AG09319 (cell line): ENCODE results near the gene MMP10.
"Not testable (repeated sequence)": the region's sequence is repeated elsewhere in the genome, so short reads cannot be mapped to it uniquely, and the experiment has no call there.

Experiments used
- DNase-seq: peaks from one replicate; pipeline ENCODE4 v3.0.0-alpha.2; 2010; ENCODE audit warnings: low read depth; ENCODE audit errors: extremely low read depth
- TF ChIP-seq, protein P1 (sequence below): IDR thresholded peaks from 2 replicates; pipeline ENCODE4 v1.5.1; 2011; ENCODE audit warnings: low read depth, mild to moderate bottlenecking, inconsistent platforms, low read length, moderate library complexity

Gene MMP10

DNA sequence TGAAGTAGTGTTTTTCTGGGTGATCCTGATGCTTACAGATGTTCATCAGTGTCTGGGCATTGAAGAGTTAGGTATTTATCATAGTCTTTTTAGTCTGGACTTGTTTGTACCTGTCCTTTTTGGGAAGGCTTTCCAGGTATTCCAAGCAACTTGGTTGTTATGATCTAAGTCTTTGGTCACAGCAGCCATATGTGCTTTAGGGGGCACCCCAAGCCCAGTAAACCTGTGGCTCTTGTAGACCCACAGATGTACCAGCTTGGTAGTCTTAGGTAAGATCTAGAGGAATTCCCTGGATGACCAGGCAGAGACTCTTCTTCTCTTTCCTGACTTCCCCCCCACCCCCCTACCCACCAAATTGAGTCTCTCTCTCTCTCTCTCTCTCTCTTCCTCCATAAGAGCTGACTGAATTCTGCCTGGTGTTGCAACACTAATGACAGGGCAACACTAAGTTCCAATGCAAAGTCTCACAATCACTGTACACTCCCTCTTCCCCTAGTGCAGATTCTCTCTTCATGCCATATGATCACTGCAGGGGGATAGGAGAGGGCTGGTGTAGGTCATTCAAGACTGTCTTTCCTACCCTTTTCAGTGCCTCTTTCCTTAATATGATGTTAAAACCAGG, 31.2 kb downstream of the MMP10 start:
- DNase-seq, result no peak
- TF ChIP-seq, protein P1, sequence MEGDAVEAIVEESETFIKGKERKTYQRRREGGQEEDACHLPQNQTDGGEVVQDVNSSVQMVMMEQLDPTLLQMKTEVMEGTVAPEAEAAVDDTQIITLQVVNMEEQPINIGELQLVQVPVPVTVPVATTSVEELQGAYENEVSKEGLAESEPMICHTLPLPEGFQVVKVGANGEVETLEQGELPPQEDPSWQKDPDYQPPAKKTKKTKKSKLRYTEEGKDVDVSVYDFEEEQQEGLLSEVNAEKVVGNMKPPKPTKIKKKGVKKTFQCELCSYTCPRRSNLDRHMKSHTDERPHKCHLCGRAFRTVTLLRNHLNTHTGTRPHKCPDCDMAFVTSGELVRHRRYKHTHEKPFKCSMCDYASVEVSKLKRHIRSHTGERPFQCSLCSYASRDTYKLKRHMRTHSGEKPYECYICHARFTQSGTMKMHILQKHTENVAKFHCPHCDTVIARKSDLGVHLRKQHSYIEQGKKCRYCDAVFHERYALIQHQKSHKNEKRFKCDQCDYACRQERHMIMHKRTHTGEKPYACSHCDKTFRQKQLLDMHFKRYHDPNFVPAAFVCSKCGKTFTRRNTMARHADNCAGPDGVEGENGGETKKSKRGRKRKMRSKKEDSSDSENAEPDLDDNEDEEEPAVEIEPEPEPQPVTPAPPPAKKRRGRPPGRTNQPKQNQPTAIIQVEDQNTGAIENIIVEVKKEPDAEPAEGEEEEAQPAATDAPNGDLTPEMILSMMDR, result no peak

DNA sequence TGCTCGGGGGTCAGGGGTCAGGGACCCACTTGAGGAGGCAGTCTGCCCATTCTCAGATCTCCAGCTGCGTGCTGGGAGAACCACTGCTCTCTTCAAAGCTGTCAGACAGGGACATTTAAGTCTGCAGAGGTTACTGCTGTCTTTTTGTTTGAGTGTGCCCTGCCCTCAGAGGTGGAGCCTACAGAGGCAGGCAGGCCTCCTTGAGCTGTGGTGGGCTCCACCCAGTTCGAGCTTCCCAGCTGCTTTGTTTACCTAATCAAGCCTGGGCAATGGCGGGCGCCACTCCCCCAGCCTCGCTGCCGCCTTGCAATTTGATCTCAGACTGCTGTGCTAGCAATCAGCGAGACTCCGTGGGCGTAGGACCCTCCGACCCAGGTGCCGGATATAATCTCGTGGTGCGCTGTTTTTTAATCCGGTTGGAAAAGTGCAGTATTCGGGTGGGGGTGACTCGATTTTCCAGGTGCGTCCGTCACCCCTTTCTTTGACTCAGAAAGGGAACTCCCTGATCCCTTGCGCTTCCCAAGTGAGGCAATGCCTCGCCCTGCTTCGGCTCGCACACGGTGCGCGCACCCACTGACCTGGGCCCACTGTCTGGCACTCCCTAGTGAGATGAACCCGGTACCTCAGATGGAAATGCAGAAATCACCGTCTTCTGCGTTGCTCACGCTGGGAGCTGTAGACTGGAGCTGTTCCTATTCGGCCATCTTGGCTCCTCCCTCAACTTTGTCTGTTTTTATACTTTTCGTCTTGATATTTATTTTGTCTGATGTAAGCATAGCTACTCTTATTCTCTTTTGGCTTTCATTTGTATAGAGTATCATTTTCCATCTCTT, 33.5 kb downstream of the MMP10 start:
- not testable (repeated sequence) for DNase-seq

DNA sequence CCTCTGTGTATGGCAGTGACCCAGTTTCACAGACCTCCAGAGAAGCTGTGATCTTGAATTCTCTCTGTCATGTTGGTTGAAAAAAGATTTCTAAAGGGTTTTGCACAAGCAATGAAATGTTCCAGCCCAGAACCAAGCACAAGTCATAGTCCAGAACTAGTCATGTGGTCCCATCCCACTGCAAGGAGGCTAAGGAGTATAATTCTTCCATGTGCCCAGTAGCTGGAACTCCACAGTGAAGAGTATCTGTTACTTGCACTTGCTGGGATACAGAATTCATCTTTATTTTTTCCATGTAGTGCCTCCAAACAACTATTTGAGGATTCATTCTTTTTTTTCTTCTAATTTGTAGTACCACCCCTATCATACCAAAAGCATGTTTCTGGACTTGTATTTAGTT, 45.8 kb downstream of the MMP10 start:
- no peak for DNase-seq

DNA sequence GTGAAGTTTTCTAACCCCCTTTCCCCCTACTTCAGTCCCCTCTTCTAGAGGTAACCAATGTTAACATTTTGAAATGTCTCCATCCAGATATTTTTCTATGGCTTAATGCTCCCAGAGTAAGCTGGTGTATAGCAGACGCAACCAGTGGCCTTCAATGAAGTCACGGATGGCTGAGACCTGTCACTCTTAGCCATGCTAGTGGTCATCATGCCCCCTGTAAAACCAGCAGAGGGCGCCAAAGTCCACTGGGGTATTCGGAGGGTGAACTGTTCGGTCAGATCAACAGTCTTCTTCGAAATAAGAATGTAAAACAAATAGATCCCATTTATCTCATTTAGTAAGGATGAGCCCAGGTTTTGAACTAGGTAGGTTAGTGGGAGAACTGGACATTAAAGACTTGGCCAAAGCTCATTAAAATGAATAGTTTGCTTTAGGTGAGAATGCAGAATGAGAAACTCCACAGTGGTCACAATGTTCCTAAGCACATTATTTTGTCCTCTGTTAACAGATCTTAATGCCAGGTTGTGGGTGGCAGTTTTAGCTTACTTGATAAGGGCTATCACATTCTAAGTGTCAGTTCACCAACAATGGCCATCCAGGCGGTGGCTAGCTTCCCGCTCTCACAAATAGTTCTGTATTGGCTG, 47.1 kb downstream of the MMP10 start:
- TF ChIP-seq, protein P1, result peak; percentile 69

More for the DNA sequence above, 45.8 kb downstream of the MMP10 start:
- TF ChIP-seq, protein P1, result no peak

DNA sequence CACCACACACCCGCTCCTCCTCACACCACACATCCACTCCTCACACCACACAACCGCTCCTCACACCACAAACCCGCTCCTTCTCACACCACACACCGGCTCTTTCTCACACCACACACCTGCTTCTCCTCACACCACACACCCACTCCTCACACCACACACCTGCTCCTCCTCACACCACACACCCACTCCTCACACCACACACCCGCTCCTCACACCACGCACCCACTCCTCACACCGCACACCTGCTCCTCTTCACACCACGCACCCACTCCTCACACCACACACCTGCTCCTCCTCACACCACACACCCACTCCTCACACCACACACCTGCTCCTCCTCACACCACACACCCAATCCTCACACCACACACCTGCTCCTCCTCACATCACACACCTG, 49.5 kb downstream of the MMP10 start:
- not testable (repeated sequence) for DNase-seq

More for the DNA sequence above, 47.1 kb downstream of the MMP10 start:
- no peak for DNase-seq

DNA sequence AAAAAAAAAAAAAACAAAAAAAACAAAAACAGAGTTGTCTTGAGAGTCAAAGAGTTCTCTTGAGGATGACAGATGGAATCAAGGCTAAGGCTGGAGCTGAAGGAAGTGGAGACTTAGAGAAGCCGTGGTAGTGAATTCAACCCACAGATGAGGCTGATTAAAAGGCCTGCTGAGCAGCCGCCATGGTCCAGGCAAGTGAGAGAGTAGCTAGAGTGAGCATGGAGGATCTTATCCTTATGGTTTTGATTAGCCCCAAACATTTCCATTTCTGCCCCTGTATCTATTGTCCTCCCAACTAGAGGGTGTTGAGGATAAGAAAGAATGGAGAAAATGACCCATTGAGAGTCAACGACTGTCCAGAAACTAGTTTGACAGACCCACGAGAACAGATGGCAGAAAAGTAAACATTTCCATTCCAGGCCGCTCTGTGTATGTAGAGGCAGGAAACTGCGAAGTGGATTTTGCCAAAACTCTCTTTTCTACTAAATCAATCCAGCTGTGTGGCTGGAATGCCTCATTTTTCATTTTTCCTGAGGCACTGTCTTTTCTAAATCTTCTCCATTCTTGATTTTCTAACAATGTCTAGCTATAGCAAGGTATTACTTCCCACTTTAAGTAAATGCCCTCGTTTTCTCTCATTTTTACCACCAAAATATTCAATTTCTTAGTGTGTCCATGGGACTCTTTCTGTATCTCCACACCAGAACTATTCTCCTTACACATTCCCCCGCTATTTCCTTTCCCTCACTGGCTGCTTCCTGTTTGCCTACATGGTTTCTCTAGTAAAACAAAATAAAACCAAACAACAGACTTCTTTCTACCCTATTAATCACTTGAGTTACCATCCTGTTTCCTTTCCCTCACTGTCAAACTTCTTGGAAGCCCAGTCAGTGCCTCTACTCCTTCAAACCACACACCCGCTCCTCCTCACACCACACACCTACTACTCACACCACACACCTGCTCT, 50.3 kb downstream of the MMP10 start:
- TF ChIP-seq, protein P1, result no peak
- DNase-seq, result peak; percentile 73

DNA sequence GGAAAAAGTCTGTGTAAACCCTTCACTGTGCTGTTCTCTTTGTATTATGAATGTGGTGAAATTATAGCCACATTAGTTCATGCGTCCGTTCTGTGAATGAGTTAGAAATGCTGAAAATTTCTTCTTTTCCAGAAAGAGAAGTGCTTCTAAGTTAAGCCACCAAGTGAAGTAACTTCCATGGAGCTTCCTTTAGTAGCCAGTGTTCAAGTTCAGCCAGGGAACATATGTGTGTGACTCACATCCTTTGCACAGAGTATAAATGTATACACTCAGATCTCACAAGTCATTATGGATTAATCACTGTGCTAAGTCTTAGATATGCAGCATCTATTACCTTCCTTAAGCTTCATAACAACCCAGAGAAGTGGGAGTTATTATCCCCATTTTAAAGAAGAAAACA, 52.5 kb downstream of the MMP10 start:
- no peak for DNase-seq
- TF ChIP-seq, protein P1, result no peak
